GM12878 (cell line): ENCODE results near the gene DCAF5. TPM values are rescaled to one million over a fixed set of nuclear protein-coding genes. Genes with fewer than 3 reads are reported as not detected.

Experiments
- ATAC-seq: fragments of 200-7000 bp; cut with Tn5 transposase; 3 replicates; pipeline ENCODE4 v1.9.1; 2020; ENCODE audit warnings: mild to moderate bottlenecking, moderate library complexity
- BruUV-seq: library from RNA; stranded (reverse); fragments of 400-500 nt; replicated peaks from 2 replicates; lab custom pipeline; 2021; lab: Mats Ljungman, UMichigan
- CTCF ChIA-PET: fragments of 300-600 bp; sonication (Branson Sonifier 250); formaldehyde crosslinking; extraction: SDS; loops from one replicate; lab custom pipeline; 2021; ENCODE audit warnings: inconsistent platforms; lab: Yijun Ruan, JAX
- POLR2A ChIA-PET: fragments of 350-600 bp; formaldehyde crosslinking; extraction: SDS; loops from one replicate; lab custom pipeline; 2021; ENCODE audit warnings: inconsistent platforms; lab: Charles Lee
- RAD21 ChIA-PET: fragments of 300-600 bp; sonication (Branson Sonifier 250); formaldehyde crosslinking; loops from one replicate; lab custom pipeline; 2023; ENCODE audit warnings: antibody characterized with exemption; ENCODE audit not compliant: unreplicated experiment; lab: Charles Lee
- SMC1A ChIA-PET: fragments of 300-600 bp; sonication (Branson Sonifier 250); formaldehyde crosslinking; loops from one replicate; lab custom pipeline; 2023; ENCODE audit not compliant: unreplicated experiment, uncharacterized antibody; lab: Charles Lee
- DNase-seq: peaks from one replicate; pipeline ENCODE4 v3.0.0-alpha.2; 2011; ENCODE audit warnings: low read depth, low spot score
- FAIRE-seq: peaks from 3 replicates; lab custom pipeline; 2011; peaks lifted over from hg19 to GRCh38; lab: Jason Lieb, UNC
- H2AFZ ChIP-seq: 2 replicates; pipeline ENCODE4 v1.6.0; 2011; ENCODE audit warnings: low read depth, low read length, control low read depth; ENCODE audit not compliant: control insufficient read depth
- H3K27ac ChIP-seq: 2 replicates; pipeline ENCODE4 v1.5.1; 2011; ENCODE audit warnings: control low read depth; ENCODE audit not compliant: control insufficient read depth, insufficient read depth
- H3K27me3 ChIP-seq, 2 experiments: replicated peaks in 1 of 2; 2 replicates each; pipeline versions ENCODE4 v1.6.0 to v1.6.1; 2011; ENCODE audit warnings: low read length in 1 of 2; ENCODE audit not compliant: control insufficient read depth in 2 of 2, insufficient read depth in 2 of 2
- H3K36me3 ChIP-seq, 2 experiments: 2 replicates each; pipeline ENCODE4 v1.5.1; 2011; ENCODE audit warnings: low read length in 1 of 2; ENCODE audit not compliant: control insufficient read depth in 2 of 2, insufficient read depth in 2 of 2
- H3K4me1 ChIP-seq: 2 replicates; pipeline ENCODE4 v1.6.1; 2011; ENCODE audit warnings: mild to moderate bottlenecking, low read length, moderate library complexity, mixed read lengths; ENCODE audit not compliant: control insufficient read depth, insufficient read depth
- H3K4me2 ChIP-seq: 2 replicates; pipeline ENCODE4 v1.6.0; 2011; ENCODE audit warnings: control low read depth; ENCODE audit not compliant: control insufficient read depth, insufficient read depth
- H3K4me3 ChIP-seq: fragments of 200-600 bp; sonication (generic); 2 replicates; pipeline ENCODE4 v1.5.1; 2016
- H3K79me2 ChIP-seq: 2 replicates; pipeline ENCODE4 v1.6.0; 2011; ENCODE audit warnings: low read length; ENCODE audit not compliant: control insufficient read depth, insufficient read depth
- H3K9ac ChIP-seq: 2 replicates; pipeline ENCODE4 v1.8.0; 2011; ENCODE audit warnings: low read length, control low read depth, mixed read lengths; ENCODE audit not compliant: control insufficient read depth, insufficient read depth
- H3K9me3 ChIP-seq: replicated peaks from 3 replicates; pipeline ENCODE4 v1.5.1; 2011; ENCODE audit warnings: mild to moderate bottlenecking, low read length; ENCODE audit not compliant: control insufficient read depth, insufficient read depth
- H4K20me1 ChIP-seq: 2 replicates; pipeline ENCODE4 v1.6.0; 2011; ENCODE audit not compliant: control insufficient read depth, insufficient read depth
- CUX1 ChIP-seq: IDR thresholded peaks from 2 replicates; pipeline ENCODE4 v1.6.1; 2012; ENCODE audit warnings: improper control_type of control experiment, low read depth, low read length; ENCODE audit not compliant: insufficient replicate concordance
- FOXM1 ChIP-seq: IDR thresholded peaks from 2 replicates; pipeline ENCODE4 v1.6.1; 2012; ENCODE audit warnings: low read depth, mild to moderate bottlenecking, inconsistent platforms, low read length, moderate library complexity
- KLF5 ChIP-seq: fragments of 450-650 bp; IDR thresholded peaks from 2 replicates; pipeline ENCODE4 v1.6.1; 2014; ENCODE audit warnings: mild to moderate bottlenecking; ENCODE audit not compliant: partially characterized antibody
- MYC ChIP-seq: IDR thresholded peaks from 2 replicates; pipeline ENCODE4 v1.6.1; 2011; ENCODE audit warnings: mild to moderate bottlenecking, low read length, moderate library complexity, inconsistent platforms; ENCODE audit not compliant: insufficient read depth, insufficient replicate concordance, insufficient read length, severe bottlenecking
- NFXL1 ChIP-seq: fragments of 450-650 bp; IDR thresholded peaks from 2 replicates; pipeline ENCODE4 v1.6.1; 2017; ENCODE audit warnings: antibody characterized with exemption, mild to moderate bottlenecking, borderline replicate concordance
- REST ChIP-seq: IDR thresholded peaks from 2 replicates; pipeline ENCODE4 v1.6.1; 2012; ENCODE audit warnings: mild to moderate bottlenecking, low read depth, low read length
- TCF12 ChIP-seq: IDR thresholded peaks from 2 replicates; pipeline ENCODE4 v1.6.1; 2011; ENCODE audit warnings: low read depth, mild to moderate bottlenecking, low read length
- ZNF687 ChIP-seq: fragments of 450-650 bp; IDR thresholded peaks from 2 replicates; pipeline ENCODE4 v1.6.1; 2017; ENCODE audit warnings: mild to moderate bottlenecking, moderate library complexity
- in situ Hi-C: fragments of 300-500 bp; cut with MboI; formaldehyde crosslinking; loops from 9 replicates; pipeline ENCODE4 v1.14.3; 2018; ENCODE audit warnings: mixed read lengths
- intact Hi-C: fragments of 100-400 bp; cut with micrococcal nuclease; formaldehyde crosslinking; loops from one replicate; pipeline ENCODE4 v1.14.2; 2022; ENCODE audit not compliant: unreplicated experiment
- polyA plus RNA-seq, 11 experiments: library from polyadenylated mRNA; depleted of rRNA in 4 of 11; unstranded in 6 of 11; stranded (reverse) in 5 of 11; fragments of >200 nt; fragmentation: Nextera tagmentation in 4 of 11; fragmentation: Illumina TruSeq in 1 of 11; extraction: Ambion mirVana in 4 of 11; extraction: Trizol in 1 of 11; gene quantifications; 1 replicate in 1 of 11; 2 replicates in 10 of 11; pipeline versions ENCODE4 v1.2.1 to v1.2.3, GENCODE V29; 2011 to 2016; ENCODE audit warnings: inconsistent platforms in 2 of 11, missing spikeins in 2 of 11, low read depth in 1 of 11
- total RNA-seq, 4 experiments: library from RNA; depleted of rRNA in 3 of 4; stranded (reverse); fragments of >200 nt in 3 of 4; fragmentation: Illumina TruSeq in 1 of 4; extraction: Trizol in 1 of 4; gene quantifications; 2 replicates each; pipeline versions ENCODE4 v1.2.1 to v1.2.3, GENCODE V29; 2013 to 2021

DCAF5 gene
- total and polyA plus RNA-seq, 10 of the 15 experiments (the other 5 are each of a cell fraction or from before 2014, with no cell fraction given) = 6.8 to 38.1 (median 19.1) TPM

GRCh38 chr14:69156224-69156623 is 3.3 kb upstream of the DCAF5 start:
- CTCF ChIA-PET = no interaction called here
- BruUV-seq = no TSS peak
- POLR2A ChIA-PET = no interaction called here
- intact Hi-C loops (no loop called here), in situ Hi-C loops (no loop called here)
- Histone ChIP-seq H3K27me3 (peaks cover 1 to 5% of the 10 kb centered on the region in 2 experiments; a peak in 1 of 4 replicates), H3K4me1 (no peaks in the 10 kb centered on the region), H4K20me1 (no peaks in the 10 kb centered on the region), H3K4me2 (no peak overlapping the region), H3K4me3 (no peak overlapping the region), H3K9me3 (no peaks in the 10 kb centered on the region), H3K9ac (no peak overlapping the region), H3K27ac (no peak overlapping the region), H3K79me2 (peaks cover 12% of the 10 kb centered on the region), H2AFZ (no peak overlapping the region), H3K36me3 (no peaks in the 10 kb centered on the region)
- no peak for FAIRE-seq
- DNase-seq = no peak
- TF ChIP-seq CUX1 (no peak), FOXM1 (no peak), TCF12 (no peak), NFXL1 (no peak), ZNF687 (no peak), KLF5 (no peak), REST (no peak), MYC (no peak)
- SMC1A ChIA-PET = interaction anchor here (1.8 kb wide), 1 partner anchor 36 kb away, joined by 5 read pairs; no protein-coding TSS in a partner anchor
- RAD21 ChIA-PET = no interaction called here
- no peak for ATAC-seq
